GM18505 (cell line): ENCODE measurements around the gene TNFAIP2.

ENCODE experiments used
- ATAC-seq: cut with Tn5 transposase; IDR thresholded peaks from one replicate; pipeline ENCODE4 v1.9.1; 2021; ENCODE audit not compliant: unreplicated experiment
- POLR2A ChIP-seq: IDR thresholded peaks from 4 replicates; pipeline ENCODE4 v1.6.1; 2011; ENCODE audit warnings: borderline replicate concordance; ENCODE audit not compliant: insufficient read depth, insufficient read length; ENCODE audit errors: extremely low read depth

Gene TNFAIP2

GRCh38 chr14:103089386-103090335 is 33.6 kb upstream of the TNFAIP2 start:
- no peak for ATAC-seq
- TF ChIP-seq POLR2A, result no peak

- no peak for TF ChIP-seq POLR2A
- no peak for ATAC-seq
These were observed 32.7 kb upstream of the TNFAIP2 start for GRCh38 chr14:103090481-103091020.

GRCh38 chr14:103091041-103091882 is 32.0 kb upstream of the TNFAIP2 start:
- TF ChIP-seq POLR2A, result no peak
- peak; percentile 53 for ATAC-seq

- no peak for ATAC-seq
- TF ChIP-seq POLR2A, result no peak
These were observed 31.4 kb upstream of the TNFAIP2 start for GRCh38 chr14:103091883-103092222.

GRCh38 chr14:103093856-103094405 is 29.3 kb upstream of the TNFAIP2 start:
- no peak for ATAC-seq
- no peak for TF ChIP-seq POLR2A

- TF ChIP-seq POLR2A, result no peak
- no peak for ATAC-seq
These were observed 28.7 kb upstream of the TNFAIP2 start, which contains the start of gene EXOC3L4 for GRCh38 chr14:103094406-103095209. EXOC3L4 (plus strand) TSS chr14:103094725; CDS start chr14:103100220, 5,495 bp downstream.

GRCh38 chr14:103095210-103095778 is 28.0 kb upstream of the TNFAIP2 start:
- ATAC-seq, result no peak
- no peak for TF ChIP-seq POLR2A

- TF ChIP-seq POLR2A, result no peak
- no peak for ATAC-seq
These were observed 26.9 kb upstream of the TNFAIP2 start for GRCh38 chr14:103096387-103096786.

DNA sequence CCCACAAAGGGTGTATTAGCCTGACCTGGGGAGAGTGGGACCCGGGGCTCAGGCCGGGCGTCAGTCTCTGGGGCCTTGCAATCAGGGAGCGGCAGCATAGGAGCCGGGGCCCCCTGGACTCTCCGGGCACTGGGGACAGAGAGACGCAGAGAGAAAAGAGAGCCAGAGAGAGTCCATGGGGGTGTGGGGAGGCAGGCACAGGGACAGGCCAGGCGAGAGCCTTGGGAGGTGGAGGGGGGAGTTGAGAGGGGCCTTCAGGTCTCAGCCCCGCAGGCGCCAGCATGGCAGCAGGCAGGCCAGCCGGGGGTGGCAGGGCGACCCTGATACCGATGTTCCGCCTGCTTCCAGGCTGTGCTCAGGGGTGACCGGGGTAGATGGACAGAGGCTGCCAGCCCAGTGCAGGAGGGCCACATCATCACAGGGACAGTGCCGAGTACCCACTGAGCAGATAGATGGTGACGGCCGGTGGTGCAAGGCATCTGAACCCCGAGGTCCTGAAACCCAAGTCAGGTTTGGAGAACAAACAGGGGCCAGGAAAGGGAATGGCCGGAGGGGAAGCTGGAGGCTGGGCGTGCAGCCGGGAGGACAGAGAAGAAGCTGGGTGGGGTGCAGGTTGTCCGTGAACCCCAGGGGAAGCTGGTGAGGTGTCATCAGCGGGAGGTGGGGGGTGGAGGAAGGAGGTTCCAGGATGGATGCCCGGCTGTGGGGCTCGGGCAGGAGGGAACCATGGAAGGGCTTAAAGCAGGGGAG is 25.8 kb upstream of the TNFAIP2 start:
- TF ChIP-seq POLR2A, result no peak
- no peak for ATAC-seq

DNA sequence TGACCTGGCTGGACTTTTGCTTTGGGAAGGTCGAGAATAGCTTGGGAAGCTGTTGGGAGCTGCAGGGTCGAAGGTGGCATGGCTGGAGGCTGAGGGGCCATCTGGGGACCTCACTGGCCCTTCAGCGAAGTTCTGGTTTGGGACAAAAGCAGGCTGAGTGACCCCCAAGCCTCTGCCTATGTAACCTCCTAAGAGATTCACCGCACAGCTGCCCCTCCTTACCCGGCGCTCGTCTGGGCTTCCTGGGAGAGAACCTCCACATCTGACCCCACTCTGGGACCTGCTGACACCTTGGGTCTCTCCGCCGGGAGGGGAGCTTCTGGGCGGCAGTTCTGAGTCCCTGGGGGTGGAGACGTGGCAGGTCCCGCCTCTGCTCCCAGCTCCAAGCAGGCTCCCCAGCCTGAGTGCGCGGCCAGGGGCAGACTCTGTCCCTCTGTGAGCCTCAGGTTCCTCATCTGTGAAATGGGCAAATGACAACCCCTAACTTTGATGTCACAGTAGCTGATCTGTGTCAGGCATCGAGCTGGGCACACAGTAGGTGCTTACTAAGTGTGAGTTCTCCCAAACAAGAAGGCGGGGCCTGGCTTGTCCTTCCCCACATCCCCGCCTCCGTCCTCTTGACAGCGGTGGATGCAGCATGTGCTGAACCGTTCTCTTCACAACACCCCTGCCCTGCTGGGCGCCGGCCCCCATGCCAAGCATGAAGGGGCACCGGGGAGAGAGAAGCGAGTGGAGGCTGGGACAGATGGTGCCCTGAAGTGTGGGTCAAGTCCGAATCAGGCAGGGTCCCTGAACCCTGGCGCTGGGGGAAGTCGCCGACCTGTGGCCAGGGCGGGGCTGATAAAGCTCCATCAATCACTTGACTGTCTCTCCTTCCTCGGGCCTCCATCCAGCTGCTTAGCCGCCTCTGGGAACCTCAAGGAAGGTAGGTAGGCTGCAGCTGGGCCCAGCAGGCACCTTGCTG is 25.0 kb upstream of the TNFAIP2 start:
- ATAC-seq, result no peak

More for the DNA sequence above, 25.0 kb upstream of the TNFAIP2 start:
- TF ChIP-seq POLR2A, result no peak
